ENCODE measurements around the gene SNX8.

- no peak for TF ChIP-seq CTCF (IDR thresholded peaks at IDR 0.05)
- TF ChIP-seq EZH2 (IDR thresholded peaks at IDR 0.05; ENCODE audit: borderline replicate concordance, insufficient read depth, low read depth, low read length, poor library complexity, severe bottlenecking) = no peak
Measured at GRCh38 chr7:2202901-2203765, 111.1 kb downstream of the SNX8 start.

Data from B cell (primary cell).